ENCODE data around the gene SLC25A13. TPM values are rescaled to one million over a fixed set of nuclear protein-coding genes. Genes with fewer than 3 reads are reported as not detected.

Gene SLC25A13
- total RNA-seq, 1 experiment from 2014 or later = 71.7 TPM

GRCh38 chr7:96199421-96199820 is 122.5 kb downstream of the SLC25A13 start:
- no peaks in the 10 kb centered on the region for H3K79me1 ChIP-seq (ENCODE audit: insufficient read depth, low read depth, low read length, poor library complexity, severe bottlenecking)
- no peak overlapping the region for H2BK15ac ChIP-seq (ENCODE audit: low read depth, low read length)
- Mint-ChIP-seq H3K4me1 (peaks cover 18 to 27% of the 10 kb centered on the region in 2 experiments), H3K9me3 (no peaks in the 10 kb centered on the region), H3K4me3 (no peak overlapping the region), H3K36me3 (ENCODE audit: insufficient read depth in 1 of 3, low read depth in 3 of 3) (peaks cover 0 to 3% (median 0%) of the 10 kb centered on the region in 3 experiments; a peak in 2 of 7 replicates), H3K27ac (no peak overlapping the region), H3K27me3 (ENCODE audit: low read depth) (peaks cover 12% of the 10 kb centered on the region)
- H4K20me1 ChIP-seq (ENCODE audit: control insufficient read depth, insufficient read depth, insufficient read length) = no peaks in the 10 kb centered on the region
- H3K9me3 ChIP-seq (ENCODE audit: control insufficient read depth, low read depth, low read length) = no peaks in the 10 kb centered on the region
- H3K23ac ChIP-seq (ENCODE audit: insufficient read length, low read depth, low read length) = no peak overlapping the region
- no peak overlapping the region for H2BK120ac ChIP-seq (ENCODE audit: low read depth, low read length, poor library complexity, severe bottlenecking)
- no peak overlapping the region for H3K56ac ChIP-seq (ENCODE audit: insufficient read length, low read depth, low read length)
- no peak overlapping the region for H3K14ac ChIP-seq (ENCODE audit: insufficient read depth, low read length)
- no peak overlapping the region for H3K4ac ChIP-seq (ENCODE audit: low read depth, low read length)
- no peak overlapping the region for H2BK5ac ChIP-seq (ENCODE audit: insufficient read length, low read length)
- H2BK12ac ChIP-seq (ENCODE audit: insufficient read length, low read depth, low read length) = no peak overlapping the region
- H3K18ac ChIP-seq (ENCODE audit: insufficient read length, low read depth, low read length) = no peak overlapping the region
- no peak overlapping the region for H4K8ac ChIP-seq (replicated peaks; ENCODE audit: insufficient read length, low read depth, low read length)
- no peaks in the 10 kb centered on the region for H3K4me1 ChIP-seq (ENCODE audit: insufficient read depth, low read length)
- H2BK20ac ChIP-seq (ENCODE audit: low read depth, low read length, poor library complexity, severe bottlenecking) = no peak overlapping the region
- H3K27me3 ChIP-seq (ENCODE audit: insufficient read depth, low read length) = no peaks in the 10 kb centered on the region
- H4K5ac ChIP-seq (ENCODE audit: insufficient read length, low read depth, low read length) = no peak overlapping the region
- no peak overlapping the region for H2AFZ ChIP-seq (ENCODE audit: low read length)
- H3K27ac ChIP-seq (ENCODE audit: insufficient read length, low read depth, low read length) = no peak overlapping the region
- no peak overlapping the region for H3K9ac ChIP-seq (ENCODE audit: extremely low read depth, insufficient read length, low read length)
- no CpG with 5 or more reads among the region's 1 CpG for WGBS (ENCODE audit: extremely low coverage, insufficient read length, low lambda C conversion rate)
- H3T11ph ChIP-seq (ENCODE audit: low read length) = no peak overlapping the region
- no peak for DNase-seq
- H2AK5ac ChIP-seq (ENCODE audit: insufficient read length, low read length) = no peak overlapping the region
- no peaks in the 10 kb centered on the region for H3K79me2 ChIP-seq (ENCODE audit: insufficient read depth, low read length)
- H3K23me2 ChIP-seq (ENCODE audit: insufficient read length, low read depth, low read length, poor library complexity, severe bottlenecking) = no peaks in the 10 kb centered on the region
- no peak overlapping the region for H3K4me2 ChIP-seq (ENCODE audit: insufficient read depth, insufficient read length, low read length)
- no peak overlapping the region for H4K91ac ChIP-seq (ENCODE audit: insufficient read length, low read depth, low read length)
- TF ChIP-seq CTCF (conservative IDR thresholded peaks at IDR 0.05) = no peak

All from H9 (cell line).